Measurements from ENCODE around the gene KANK2. TPM values are rescaled to one million over a fixed set of nuclear protein-coding genes. Genes with fewer than 3 reads are reported as not detected.
A peak's percentile ranks its signal among the peaks of the same experiment; 100 is the strongest.

Gene KANK2
- total and polyA plus RNA-seq, 2 experiments from 2014 or later, result 76.3 to 215 TPM

- WGBS, 2 experiments (ENCODE audit: low coverage in 1 of 2, low lambda C conversion rate in 2 of 2, missing lambda C conversion rate in 2 of 2), result 91 to 96% methylated on average over 9 of the region's 9 CpGs
- Histone ChIP-seq H3K9me2 (ENCODE audit: insufficient read depth) (no peaks in the 10 kb centered on the region), H3K4me1 (ENCODE audit: insufficient read depth) (peaks cover 8% of the 10 kb centered on the region), H2AFZ (no peak overlapping the region), H3K4me3 (no peak overlapping the region), H3K4me2 (ENCODE audit: unreplicated experiment) (no peak overlapping the region), H3K79me2 (ENCODE audit: insufficient read depth) (peaks cover 14% of the 10 kb centered on the region), H3F3A (ENCODE audit: insufficient read depth) (peaks cover 16% of the 10 kb centered on the region), H3K9ac (no peak overlapping the region), H3K27ac (no peak overlapping the region), H3K27me3 (replicated peaks; ENCODE audit: insufficient read depth) (no peaks in the 10 kb centered on the region), H4K20me1 (ENCODE audit: insufficient read depth) (no peaks in the 10 kb centered on the region), H3K36me3 (ENCODE audit: low read depth) (no peaks in the 10 kb centered on the region), H3K9me3 (ENCODE audit: low read depth) (no peaks in the 10 kb centered on the region)
- TF ChIP-seq EZH2phosphoT487 (IDR thresholded peaks at IDR 0.05; ENCODE audit: insufficient read depth, low read depth) (no peak), EZH2 (IDR thresholded peaks at IDR 0.05; ENCODE audit: insufficient read depth, poor library complexity, severe bottlenecking) (no peak)
- in situ Hi-C loops (cut with MboI), result loop anchor here (10.0 kb wide), 1 partner anchor 166 kb away; no protein-coding TSS in a partner anchor
- no peak for DNase-seq
Measured at GRCh38 chr19:11200931-11201330, 3.6 kb upstream of the KANK2 start.

- Histone ChIP-seq H3K4me1 (ENCODE audit: insufficient read depth) (peaks cover 14% of the 10 kb centered on the region), H3K79me2 (ENCODE audit: insufficient read depth) (peaks cover 22% of the 10 kb centered on the region), H3K9me3 (ENCODE audit: low read depth) (no peaks in the 10 kb centered on the region), H3K9me2 (ENCODE audit: insufficient read depth) (no peaks in the 10 kb centered on the region), H3K27ac (no peak overlapping the region), H3F3A (ENCODE audit: insufficient read depth) (peaks cover 15% of the 10 kb centered on the region), H3K36me3 (ENCODE audit: low read depth) (no peaks in the 10 kb centered on the region), H3K9ac (no peak overlapping the region), H3K4me2 (ENCODE audit: unreplicated experiment) (no peak overlapping the region), H3K4me3 (no peak overlapping the region), H3K27me3 (replicated peaks; ENCODE audit: insufficient read depth) (no peaks in the 10 kb centered on the region), H2AFZ (no peak overlapping the region), H4K20me1 (ENCODE audit: insufficient read depth) (no peaks in the 10 kb centered on the region)
- no peak for DNase-seq
- 92 to 95% methylated on average over 15 of the region's 15 CpGs for WGBS, 2 experiments (ENCODE audit: low coverage in 1 of 2, low lambda C conversion rate in 2 of 2, missing lambda C conversion rate in 2 of 2)
- in situ Hi-C loops (cut with MboI), result loop anchor here (10.0 kb wide), 1 partner anchor 165 kb away; no protein-coding TSS in a partner anchor
- TF ChIP-seq EZH2 (IDR thresholded peaks at IDR 0.05; ENCODE audit: insufficient read depth, poor library complexity, severe bottlenecking) (no peak), EZH2phosphoT487 (IDR thresholded peaks at IDR 0.05; ENCODE audit: insufficient read depth, low read depth) (no peak)
Measured at GRCh38 chr19:11200015-11200574, 2.8 kb upstream of the KANK2 start.

- Histone ChIP-seq H3K9me3 (ENCODE audit: low read depth) (no peaks in the 10 kb centered on the region), H3K4me1 (ENCODE audit: insufficient read depth) (peaks cover 14% of the 10 kb centered on the region)
- in situ Hi-C loops (cut with MboI), result no loop called here
Measured at GRCh38 chr19:11199517-11199916, 2.2 kb upstream of the KANK2 start.

DNA sequence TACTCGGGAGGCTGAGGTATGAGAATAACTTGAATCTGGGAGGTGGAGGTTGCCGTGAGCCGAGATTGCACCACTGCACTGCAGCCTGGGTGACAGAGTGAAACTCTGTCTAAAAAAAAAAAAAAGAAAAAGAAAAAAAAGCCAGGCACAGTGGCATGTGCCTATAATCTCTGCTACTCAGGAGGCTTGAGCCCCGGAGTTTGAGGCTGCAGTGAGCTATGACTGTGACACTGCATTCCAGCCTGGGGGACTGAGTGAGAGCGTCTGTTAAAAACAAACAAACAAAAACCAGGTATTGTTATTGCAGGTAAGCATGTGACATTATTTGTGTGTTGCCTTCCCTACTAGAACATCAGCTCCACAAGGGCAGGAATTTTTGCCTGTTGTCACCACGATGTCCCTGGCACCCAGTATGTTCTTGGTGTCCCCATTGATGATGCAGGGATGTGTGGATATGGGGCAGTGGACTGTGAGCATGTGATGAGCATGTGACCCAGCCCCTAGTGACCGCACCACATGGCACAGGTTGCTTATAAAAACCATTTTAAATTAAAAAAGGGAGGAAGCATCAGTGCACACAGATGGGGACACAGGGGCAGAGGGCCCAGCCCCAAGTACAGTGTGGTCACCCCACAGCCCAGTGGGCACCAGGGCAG, 1.6 kb upstream of the KANK2 start:
- DNase-seq, result no peak
- Histone ChIP-seq H3F3A (ENCODE audit: insufficient read depth) (peaks cover 5% of the 10 kb centered on the region; the same call in 1 of the 2 replicates), H3K9ac (no peak overlapping the region), H3K9me3 (ENCODE audit: low read depth) (no peaks in the 10 kb centered on the region), H4K20me1 (ENCODE audit: insufficient read depth) (no peaks in the 10 kb centered on the region), H3K4me3 (no peak overlapping the region), H3K36me3 (ENCODE audit: low read depth) (no peaks in the 10 kb centered on the region), H3K79me2 (ENCODE audit: insufficient read depth) (peaks cover 34% of the 10 kb centered on the region), H3K9me2 (ENCODE audit: insufficient read depth) (no peaks in the 10 kb centered on the region), H3K4me2 (ENCODE audit: unreplicated experiment) (no peak overlapping the region), H3K27me3 (replicated peaks; ENCODE audit: insufficient read depth) (no peaks in the 10 kb centered on the region), H3K4me1 (ENCODE audit: insufficient read depth) (peaks cover 14% of the 10 kb centered on the region), H3K27ac (peak overlapping the region; percentile 40; the same call in 1 of the 2 replicates), H2AFZ (no peak overlapping the region)
- WGBS, 2 experiments (ENCODE audit: low coverage in 1 of 2, low lambda C conversion rate in 2 of 2, missing lambda C conversion rate in 2 of 2), result 63 to 65% methylated on average over 7 of the region's 7 CpGs
- no peak for TF ChIP-seq EZH2phosphoT487 (IDR thresholded peaks at IDR 0.05; ENCODE audit: insufficient read depth, low read depth)
- TF ChIP-seq EZH2 (IDR thresholded peaks at IDR 0.05; ENCODE audit: insufficient read depth, poor library complexity, severe bottlenecking), result no peak
- in situ Hi-C loops (cut with MboI), result no loop called here

More at GRCh38 chr19:11199517-11199916, 2.2 kb upstream of the KANK2 start:
- H3K4me3 ChIP-seq, result no peak overlapping the region
- no peak overlapping the region for H3K9ac ChIP-seq
- no peak for DNase-seq
- H3K4me2 ChIP-seq (ENCODE audit: unreplicated experiment), result no peak overlapping the region
- no peaks in the 10 kb centered on the region for H4K20me1 ChIP-seq (ENCODE audit: insufficient read depth)
- H3K27ac ChIP-seq, result no peak overlapping the region
- no peak overlapping the region for H2AFZ ChIP-seq
- no peaks in the 10 kb centered on the region for H3K9me2 ChIP-seq (ENCODE audit: insufficient read depth)
- no peaks in the 10 kb centered on the region for H3K36me3 ChIP-seq (ENCODE audit: low read depth)
- peaks cover 9% of the 10 kb centered on the region for H3F3A ChIP-seq (ENCODE audit: insufficient read depth)
- 63 to 68% methylated on average over 5 of the region's 5 CpGs for WGBS, 2 experiments (ENCODE audit: low coverage in 1 of 2, low lambda C conversion rate in 2 of 2, missing lambda C conversion rate in 2 of 2)
- peaks cover 28% of the 10 kb centered on the region for H3K79me2 ChIP-seq (ENCODE audit: insufficient read depth)
- no peak for TF ChIP-seq EZH2 (IDR thresholded peaks at IDR 0.05; ENCODE audit: insufficient read depth, poor library complexity, severe bottlenecking)
- TF ChIP-seq EZH2phosphoT487 (IDR thresholded peaks at IDR 0.05; ENCODE audit: insufficient read depth, low read depth), result no peak
- no peaks in the 10 kb centered on the region for H3K27me3 ChIP-seq (replicated peaks; ENCODE audit: insufficient read depth)
